ENCODE results near the gene KLF18.

- TF ChIP-seq EZH2 (IDR thresholded peaks at IDR 0.05) (no peak), POLR2A (IDR thresholded peaks at IDR 0.05; ENCODE audit: borderline replicate concordance, extremely low read depth, insufficient read depth, insufficient read length) (no peak), RAD21 (IDR thresholded peaks at IDR 0.05; ENCODE audit: low read depth) (no peak), CEBPB (IDR thresholded peaks at IDR 0.05; ENCODE audit: low read depth) (no peak), CTCF (IDR thresholded peaks at IDR 0.05 in 2 of 3, conservative IDR thresholded peaks at IDR 0.05 in 1 of 3; ENCODE audit: borderline replicate concordance in 1 of 3, insufficient read depth in 1 of 3, low read depth in 2 of 3, low read length in 2 of 3) (no peak), EZH2phosphoT487 (IDR thresholded peaks at IDR 0.05; ENCODE audit: borderline replicate concordance) (no peak)
These were observed 33.2 kb upstream of the KLF18 start for GRCh38 chr1:44174630-44175029.
